ENCODE measurements around the gene AGAP1. TPM values are rescaled to one million over a fixed set of nuclear protein-coding genes. Genes with fewer than 3 reads are reported as not detected.

Gene AGAP1
- total RNA-seq, 2 experiments from 2014 or later: not detected

- H3K9me2 ChIP-seq (ENCODE audit: insufficient read depth, low read length): no peaks in the 10 kb centered on the region
- no peak overlapping the region for H3K27ac ChIP-seq (ENCODE audit: low read depth, low read length, poor library complexity, severe bottlenecking)
- no peaks in the 10 kb centered on the region for H4K20me1 ChIP-seq (ENCODE audit: insufficient read depth, low read length)
- H3K4me1 ChIP-seq (ENCODE audit: insufficient read depth, low read length, poor library complexity, severe bottlenecking): no peaks in the 10 kb centered on the region
- no TSS peak for BruUV-seq (replicated peaks)
- H3K4me2 ChIP-seq (ENCODE audit: low read length): no peak overlapping the region
- no peaks in the 10 kb centered on the region for H3K36me3 ChIP-seq (ENCODE audit: insufficient read depth, low read length)
- H3K79me2 ChIP-seq (ENCODE audit: insufficient read depth, low read depth, low read length): no peaks in the 10 kb centered on the region
- no peak for TF ChIP-seq EZH2phosphoT487 (IDR thresholded peaks at IDR 0.05; ENCODE audit: borderline replicate concordance, low read depth, low read length)
- no peak for TF ChIP-seq CTCF (conservative IDR thresholded peaks at IDR 0.05; ENCODE audit: low read length)
- intact Hi-C loops (cut with micrococcal nuclease; ENCODE audit: unreplicated experiment): no loop called here
- H3K9me3 ChIP-seq (ENCODE audit: low read length): no peaks in the 10 kb centered on the region
- no peak for DNase-seq (ENCODE audit: low spot score)
- ChIA-PET CTCF (ENCODE audit: unreplicated experiment) (interaction anchor here (0.5 kb wide), 1 partner anchor 26 kb away, joined by 5 read pairs; no protein-coding TSS in a partner anchor), POLR2A (interaction anchor here (0.5 kb wide), 1 partner anchor 514 kb away, joined by 4 read pairs; no protein-coding TSS in a partner anchor)
- H2AFZ ChIP-seq (ENCODE audit: low read length): no peak overlapping the region
- no peak overlapping the region for H3K4me3 ChIP-seq (ENCODE audit: low read depth, low read length, poor library complexity, severe bottlenecking)
These were observed 669.1 kb downstream of the AGAP1 start for GRCh38 chr2:236162882-236163470.

GRCh38 chr2:236163471-236164200 lies 669.8 kb downstream of the AGAP1 start:
- Histone ChIP-seq H3K4me2 (ENCODE audit: low read length) (no peak overlapping the region), H2AFZ (ENCODE audit: low read length) (no peak overlapping the region), H3K9me3 (ENCODE audit: low read length) (no peaks in the 10 kb centered on the region), H3K4me1 (ENCODE audit: insufficient read depth, low read length, poor library complexity, severe bottlenecking) (no peaks in the 10 kb centered on the region), H3K79me2 (ENCODE audit: insufficient read depth, low read depth, low read length) (no peaks in the 10 kb centered on the region), H3K9me2 (ENCODE audit: insufficient read depth, low read length) (no peaks in the 10 kb centered on the region), H3K27ac (ENCODE audit: low read depth, low read length, poor library complexity, severe bottlenecking) (no peak overlapping the region), H4K20me1 (ENCODE audit: insufficient read depth, low read length) (no peaks in the 10 kb centered on the region), H3K36me3 (ENCODE audit: insufficient read depth, low read length) (no peaks in the 10 kb centered on the region), H3K4me3 (ENCODE audit: low read depth, low read length, poor library complexity, severe bottlenecking) (no peak overlapping the region)
- no TSS peak for BruUV-seq (replicated peaks)
- ChIA-PET CTCF (ENCODE audit: unreplicated experiment) (no interaction called here), POLR2A (no interaction called here)
- intact Hi-C loops (cut with micrococcal nuclease; ENCODE audit: unreplicated experiment): no loop called here
- TF ChIP-seq EZH2phosphoT487 (IDR thresholded peaks at IDR 0.05; ENCODE audit: borderline replicate concordance, low read depth, low read length) (no peak), CTCF (conservative IDR thresholded peaks at IDR 0.05; ENCODE audit: low read length) (no peak)
- DNase-seq (ENCODE audit: low spot score): no peak

Data from OCI-LY7 (cell line).